ENCODE results near the gene CLDN7. TPM values are rescaled to one million over a fixed set of nuclear protein-coding genes. Genes with fewer than 3 reads are reported as not detected.
A peak's percentile ranks its signal among the peaks of the same experiment; 100 is the strongest.

CLDN7 gene
- total RNA-seq, 4 donors from 2014 or later, result 2.0 to 5.9 (median 2.4) TPM; not detected in 1

DNA sequence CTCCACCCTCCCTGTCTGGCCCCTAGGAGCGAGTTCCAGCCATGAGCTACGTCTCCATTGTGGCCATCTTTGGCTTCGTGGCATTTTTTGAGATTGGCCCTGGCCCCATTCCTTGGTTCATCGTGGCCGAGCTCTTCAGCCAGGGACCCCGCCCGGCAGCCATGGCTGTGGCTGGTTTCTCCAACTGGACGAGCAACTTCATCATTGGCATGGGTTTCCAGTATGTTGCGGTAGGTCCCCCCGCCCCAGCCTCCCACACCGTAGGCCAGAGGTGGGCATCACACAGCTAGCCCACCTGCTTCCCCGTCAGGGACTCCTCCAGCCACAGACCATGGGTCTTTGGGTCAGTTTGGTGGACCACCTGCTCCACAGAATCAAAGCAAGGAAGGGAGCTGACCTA is 23.4 kb upstream of the CLDN7 start:
- H3K9me3 ChIP-seq, result no peaks in the 10 kb centered on the region
- no peaks in the 10 kb centered on the region for H3K36me3 ChIP-seq
- TF ChIP-seq CTCF (IDR thresholded peaks at IDR 0.05) (no peak), EP300 (IDR thresholded peaks at IDR 0.05) (no peak), POLR2A (IDR thresholded peaks at IDR 0.05) (no peak)
- H3K4me1 ChIP-seq, result peaks cover 0 to 21% (median 12%) of the 10 kb centered on the region in 4 donors
- peaks cover 0 to 62% of the 10 kb centered on the region in 2 donors for H3K27me3 ChIP-seq
- no peak overlapping the region for H3K4me3 ChIP-seq
- no peak for DNase-seq (ENCODE audit: low spot score in 2 of 2)
- H3K27ac ChIP-seq, result no peak overlapping the region
- 91 to 93% methylated on average over 12 of the region's 12 CpGs for WGBS, 2 donors

- H3K4me3 ChIP-seq, result no peak overlapping the region
- H3K9me3 ChIP-seq, result no peaks in the 10 kb centered on the region
- no peak for TF ChIP-seq CTCF (IDR thresholded peaks at IDR 0.05)
- no peak for TF ChIP-seq POLR2A (IDR thresholded peaks at IDR 0.05)
- TF ChIP-seq EP300 (IDR thresholded peaks at IDR 0.05), result no peak
- H3K27me3 ChIP-seq, result peaks cover 0 to 54% of the 10 kb centered on the region in 2 donors
- no peak overlapping the region for H3K27ac ChIP-seq
- peaks cover 0 to 27% (median 13%) of the 10 kb centered on the region in 4 donors for H3K4me1 ChIP-seq
- 88 to 96% methylated on average over 13 to 14 of the region's 16 CpGs for WGBS, 2 donors
- no peak for DNase-seq (ENCODE audit: low spot score in 2 of 2)
- no peaks in the 10 kb centered on the region for H3K36me3 ChIP-seq
Measured at GRCh38 chr17:7284911-7285310, 22.6 kb upstream of the CLDN7 start.

DNA sequence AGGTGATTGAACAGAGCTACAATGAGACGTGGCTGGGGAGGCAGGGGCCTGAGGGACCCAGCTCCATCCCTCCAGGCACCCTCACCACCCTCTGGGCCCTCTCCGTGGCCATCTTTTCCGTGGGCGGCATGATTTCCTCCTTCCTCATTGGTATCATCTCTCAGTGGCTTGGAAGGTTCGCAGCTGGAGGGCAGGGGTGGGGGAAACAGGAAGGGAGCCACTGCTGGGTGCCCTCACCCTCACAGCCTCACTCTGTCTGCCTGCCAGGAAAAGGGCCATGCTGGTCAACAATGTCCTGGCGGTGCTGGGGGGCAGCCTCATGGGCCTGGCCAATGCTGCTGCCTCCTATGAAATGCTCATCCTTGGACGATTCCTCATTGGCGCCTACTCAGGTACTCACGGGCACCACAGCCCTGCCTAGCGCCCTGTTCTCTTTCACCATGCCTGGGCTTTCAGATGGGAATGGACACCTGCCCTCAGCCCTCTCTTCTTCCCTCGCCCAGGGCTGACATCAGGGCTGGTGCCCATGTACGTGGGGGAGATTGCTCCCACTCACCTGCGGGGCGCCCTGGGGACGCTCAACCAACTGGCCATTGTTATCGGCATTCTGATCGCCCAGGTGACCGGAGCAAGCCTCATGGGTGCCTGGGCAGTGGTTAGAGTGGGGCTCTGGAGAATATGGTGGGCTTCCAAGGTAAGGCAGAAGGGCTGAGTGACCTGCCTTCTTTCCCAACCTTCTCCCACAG is 21.4 kb upstream of the CLDN7 start:
- 85% methylated on average over 18 of the region's 18 CpGs for WGBS, 2 donors
- H3K27ac ChIP-seq, result no peak overlapping the region
- no peak for DNase-seq (ENCODE audit: low spot score in 2 of 2)
- H3K4me3 ChIP-seq, result no peak overlapping the region
- H3K9me3 ChIP-seq, result no peaks in the 10 kb centered on the region
- peaks cover 0 to 27% (median 13%) of the 10 kb centered on the region in 4 donors for H3K4me1 ChIP-seq
- H3K36me3 ChIP-seq, result no peaks in the 10 kb centered on the region
- H3K27me3 ChIP-seq, result peaks cover 0 to 42% of the 10 kb centered on the region in 2 donors
- no peak for TF ChIP-seq EP300 (IDR thresholded peaks at IDR 0.05)
- no peak for TF ChIP-seq POLR2A (IDR thresholded peaks at IDR 0.05)
- no peak for TF ChIP-seq CTCF (IDR thresholded peaks at IDR 0.05)

DNA sequence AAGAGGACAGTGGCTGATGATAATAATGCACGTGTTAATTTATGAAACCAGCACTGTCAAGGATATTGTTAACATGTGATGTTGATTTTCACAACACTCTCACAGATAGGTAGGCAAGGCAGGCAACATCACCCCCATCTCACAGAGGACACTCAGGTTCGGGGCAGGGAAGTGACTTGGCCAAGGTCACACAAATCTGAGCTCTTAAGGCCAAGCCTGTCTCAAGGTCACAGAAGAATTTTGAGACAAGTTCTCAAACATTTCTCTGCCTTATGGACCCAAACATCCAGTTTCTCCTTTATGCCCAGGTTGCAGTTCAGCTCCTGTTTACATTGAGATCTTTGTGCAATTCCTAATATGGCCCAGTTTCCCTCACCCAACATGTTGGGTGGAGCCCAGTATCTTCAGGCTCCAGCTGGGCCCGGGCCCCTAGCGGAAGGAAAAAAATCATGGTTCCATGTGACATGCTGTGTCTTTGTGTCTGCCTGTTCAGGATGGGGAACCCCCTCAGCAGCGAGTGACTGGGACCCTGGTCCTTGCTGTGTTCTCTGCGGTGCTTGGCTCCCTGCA is 20.6 kb upstream of the CLDN7 start:
- Histone ChIP-seq H3K27ac (peak overlapping the region in 1 of 4 donors; percentile 86), H3K36me3 (no peaks in the 10 kb centered on the region), H3K4me1 (peaks cover 0 to 27% (median 13%) of the 10 kb centered on the region in 4 donors), H3K4me3 (peak overlapping the region in 1 of 4 donors; percentile 59), H3K9me3 (no peaks in the 10 kb centered on the region), H3K27me3 (peaks cover 0 to 34% of the 10 kb centered on the region in 2 donors)
- WGBS, 2 donors, result 50 to 69% methylated on average over 6 of the region's 6 CpGs
- TF ChIP-seq POLR2A (IDR thresholded peaks at IDR 0.05) (no peak), CTCF (IDR thresholded peaks at IDR 0.05) (no peak), EP300 (IDR thresholded peaks at IDR 0.05) (no peak)
- DNase-seq (ENCODE audit: low spot score in 2 of 2), result no peak

Data from tibial nerve (tissue), 4 donors.